Upper lobe of right lung (tissue), 1 donor: ENCODE results near the gene KCNQ1OT1. TPM values are rescaled to one million over a fixed set of nuclear protein-coding genes. Genes with fewer than 3 reads are reported as not detected.
A peak's percentile ranks its signal among the peaks of the same experiment; 100 is the strongest.

ENCODE experiments used
- ATAC-seq: fragments of 200-7000 bp; cut with Tn5 transposase; one replicate; pipeline ENCODE4 v1.9.1; 2020; ENCODE audit warnings: mild to moderate bottlenecking, moderate library complexity
- DNase-seq: peaks from one replicate; pipeline ENCODE4 v3.0.0-alpha.2; 2020
- H3K27ac ChIP-seq: fragments of 200-600 bp; one replicate; pipeline ENCODE4 v1.8.0; 2022
- H3K27me3 ChIP-seq: fragments of 200-600 bp; one replicate; pipeline ENCODE4 v1.8.0; 2022; ENCODE audit warnings: mild to moderate bottlenecking
- H3K36me3 ChIP-seq: fragments of 200-600 bp; one replicate; pipeline ENCODE4 v1.8.0; 2022
- H3K4me1 ChIP-seq: fragments of 200-600 bp; one replicate; pipeline ENCODE4 v1.8.0; 2022
- H3K4me3 ChIP-seq: fragments of 200-600 bp; one replicate; pipeline ENCODE4 v1.8.0; 2022; ENCODE audit warnings: mild to moderate bottlenecking
- H3K9me3 ChIP-seq: fragments of 200-600 bp; one replicate; pipeline ENCODE4 v1.8.0; 2022
- intact Hi-C: fragments of 100-400 bp; cut with DNase I; formaldehyde crosslinking; loops from one replicate; pipeline ENCODE4 v1.11.0; 2022
- total RNA-seq: library from RNA; stranded (reverse); fragmentation: NEBNext Ultra II Directional; extraction: Animal tissue kit (Norgen Biotek cat#: 25700); gene quantifications from one replicate; pipeline ENCODE4 v1.2.1, GENCODE V29; 2021
- TF ChIP-seq, protein P1 (sequence below): fragments of 200-600 bp; IDR thresholded peaks from one replicate; pipeline ENCODE4 v1.8.0; 2022; ENCODE audit warnings: antibody characterized with exemption
- donor health status: DM: no; HTN: yes; CAD: no; lungs with severe emphysema.

The KCNQ1OT1 gene
- total RNA-seq, 1 donor from 2014 or later = 2.0 TPM

DNA sequence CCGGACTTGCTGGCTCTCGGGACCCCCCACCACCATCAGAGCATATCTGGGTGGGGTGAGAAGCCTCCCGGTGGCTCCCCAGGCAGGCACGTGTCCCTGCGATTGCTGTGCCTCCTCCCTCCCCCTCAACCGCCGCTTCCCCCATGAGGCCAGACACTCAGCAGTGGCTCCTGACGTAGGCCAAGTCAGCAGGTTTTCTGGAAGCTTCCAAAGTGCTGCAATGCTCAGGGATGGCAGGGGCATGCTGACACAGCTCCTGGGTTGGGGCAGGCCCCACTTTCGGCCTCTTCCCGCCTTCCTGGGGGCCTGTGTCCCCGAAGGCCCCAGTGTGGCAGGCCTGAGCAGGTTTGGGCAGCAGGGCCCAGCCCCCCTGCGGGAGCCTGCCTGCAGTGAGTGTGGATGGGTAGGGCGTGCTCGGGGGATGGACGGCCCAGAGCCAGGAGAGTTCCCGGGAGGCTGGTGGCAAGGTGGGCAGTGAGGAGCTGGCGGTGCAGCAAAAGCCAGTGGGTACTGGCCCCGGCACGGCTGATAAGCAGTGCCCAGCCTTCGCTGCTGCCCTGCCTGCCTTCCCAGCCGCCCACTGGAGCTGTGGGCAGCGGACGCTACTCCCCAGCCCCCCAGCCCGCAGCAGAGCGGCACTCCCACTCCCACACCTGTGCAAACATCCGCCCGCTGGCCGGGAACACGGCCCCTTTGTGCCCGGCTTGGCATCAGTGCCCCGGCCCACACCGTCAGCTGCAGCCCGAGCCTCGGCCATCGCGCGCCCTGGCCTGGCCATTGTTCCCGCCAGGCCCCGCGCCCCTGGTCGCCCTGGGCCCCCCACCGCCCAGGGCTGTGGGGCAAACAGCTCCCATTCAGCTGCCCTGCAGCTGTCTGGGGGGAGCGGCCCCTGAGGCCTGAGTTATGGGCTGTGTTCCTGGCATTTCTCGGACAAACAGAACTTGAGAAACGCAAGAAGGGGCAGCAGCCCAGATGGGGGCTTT is 125.0 kb downstream of the KCNQ1OT1 start:
- Histone ChIP-seq H3K36me3 (no peaks in the 10 kb centered on the region), H3K27ac (no peak overlapping the region), H3K4me3 (no peak overlapping the region), H3K9me3 (no peaks in the 10 kb centered on the region), H3K27me3 (no peaks in the 10 kb centered on the region), H3K4me1 (no peaks in the 10 kb centered on the region)
- intact Hi-C loops = no loop called here
- DNase-seq = peak; percentile 60
- TF ChIP-seq, protein P1, sequence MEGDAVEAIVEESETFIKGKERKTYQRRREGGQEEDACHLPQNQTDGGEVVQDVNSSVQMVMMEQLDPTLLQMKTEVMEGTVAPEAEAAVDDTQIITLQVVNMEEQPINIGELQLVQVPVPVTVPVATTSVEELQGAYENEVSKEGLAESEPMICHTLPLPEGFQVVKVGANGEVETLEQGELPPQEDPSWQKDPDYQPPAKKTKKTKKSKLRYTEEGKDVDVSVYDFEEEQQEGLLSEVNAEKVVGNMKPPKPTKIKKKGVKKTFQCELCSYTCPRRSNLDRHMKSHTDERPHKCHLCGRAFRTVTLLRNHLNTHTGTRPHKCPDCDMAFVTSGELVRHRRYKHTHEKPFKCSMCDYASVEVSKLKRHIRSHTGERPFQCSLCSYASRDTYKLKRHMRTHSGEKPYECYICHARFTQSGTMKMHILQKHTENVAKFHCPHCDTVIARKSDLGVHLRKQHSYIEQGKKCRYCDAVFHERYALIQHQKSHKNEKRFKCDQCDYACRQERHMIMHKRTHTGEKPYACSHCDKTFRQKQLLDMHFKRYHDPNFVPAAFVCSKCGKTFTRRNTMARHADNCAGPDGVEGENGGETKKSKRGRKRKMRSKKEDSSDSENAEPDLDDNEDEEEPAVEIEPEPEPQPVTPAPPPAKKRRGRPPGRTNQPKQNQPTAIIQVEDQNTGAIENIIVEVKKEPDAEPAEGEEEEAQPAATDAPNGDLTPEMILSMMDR = no peak
- no peak for ATAC-seq

DNA sequence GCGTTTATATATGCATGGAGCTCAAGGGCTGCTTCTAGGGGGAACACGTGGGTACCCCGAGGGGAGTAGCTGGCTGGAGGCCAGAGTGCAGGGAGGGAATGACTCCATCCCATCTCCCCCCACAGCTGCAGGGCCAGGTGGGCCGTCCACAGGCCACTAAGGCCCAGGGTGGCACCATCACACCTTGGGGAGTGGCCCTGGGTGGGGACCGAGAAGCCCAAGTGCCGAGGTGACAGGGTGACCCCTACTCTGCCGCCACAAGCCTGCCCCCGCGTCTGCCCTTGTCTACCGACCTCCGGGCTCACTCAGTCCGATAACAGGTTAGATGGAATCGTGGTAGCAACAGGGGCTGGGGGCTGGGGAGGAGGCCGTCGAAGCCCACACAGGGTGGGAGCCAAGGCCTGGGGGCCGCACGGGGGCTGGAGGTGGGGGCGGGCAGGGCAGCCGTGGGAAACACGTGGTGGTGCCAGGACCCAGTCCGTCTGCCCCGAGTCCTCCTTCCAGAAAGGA is 125.7 kb downstream of the KCNQ1OT1 start:
- ATAC-seq (no peak), DNase-seq (peak; percentile 58)
- Histone ChIP-seq H3K27ac (no peak overlapping the region), H3K36me3 (no peaks in the 10 kb centered on the region), H3K4me3 (no peak overlapping the region), H3K4me1 (no peaks in the 10 kb centered on the region), H3K9me3 (no peaks in the 10 kb centered on the region), H3K27me3 (no peaks in the 10 kb centered on the region)
- intact Hi-C loops = no loop called here
- TF ChIP-seq, protein P1 = no peak

DNA sequence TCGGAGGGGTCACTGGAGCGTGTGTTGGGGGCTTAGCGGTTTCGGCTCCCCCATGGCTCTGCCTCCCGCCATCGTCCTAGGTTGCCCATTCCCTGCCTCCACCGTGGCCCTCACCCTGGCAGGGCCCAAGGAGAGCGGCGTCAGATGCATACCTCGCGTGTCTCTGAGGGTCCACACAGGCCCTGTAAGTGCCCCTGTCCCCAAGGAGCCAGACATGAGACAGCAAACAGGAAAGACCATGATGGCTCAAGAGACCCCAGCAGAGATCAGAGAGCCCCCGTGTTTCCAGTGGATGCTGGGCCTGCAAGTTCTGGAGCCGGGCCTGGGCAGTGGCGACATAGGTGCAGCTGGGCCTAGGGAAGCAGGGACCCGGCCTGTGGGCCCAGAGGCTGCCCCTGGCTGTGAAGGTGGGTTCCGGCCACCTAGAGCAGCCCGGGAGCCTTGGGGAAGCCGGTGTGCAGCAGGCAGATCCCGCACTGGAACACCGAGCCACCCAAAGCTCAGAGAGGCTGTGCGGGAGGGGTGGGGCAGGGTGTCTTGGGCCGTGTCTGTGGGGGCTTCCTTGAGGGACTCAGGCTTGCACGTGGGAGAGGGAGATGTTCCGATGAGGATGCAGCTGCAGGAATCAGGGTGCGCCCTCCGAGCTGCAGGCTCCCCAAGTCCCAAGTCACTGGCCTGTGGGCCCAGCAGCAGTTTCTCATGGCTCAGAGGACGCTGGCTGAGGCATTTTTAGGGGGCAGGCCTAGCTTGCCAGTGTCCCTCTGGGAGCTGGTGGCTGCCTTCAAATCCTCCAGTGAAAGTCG is 126.4 kb downstream of the KCNQ1OT1 start:
- Histone ChIP-seq H3K27ac (no peak overlapping the region), H3K4me1 (no peaks in the 10 kb centered on the region), H3K27me3 (no peaks in the 10 kb centered on the region), H3K9me3 (no peaks in the 10 kb centered on the region), H3K4me3 (no peak overlapping the region), H3K36me3 (no peaks in the 10 kb centered on the region)
- intact Hi-C loops = no loop called here
- TF ChIP-seq, protein P1 = no peak
- ATAC-seq (no peak), DNase-seq (peak; percentile 41)

DNA sequence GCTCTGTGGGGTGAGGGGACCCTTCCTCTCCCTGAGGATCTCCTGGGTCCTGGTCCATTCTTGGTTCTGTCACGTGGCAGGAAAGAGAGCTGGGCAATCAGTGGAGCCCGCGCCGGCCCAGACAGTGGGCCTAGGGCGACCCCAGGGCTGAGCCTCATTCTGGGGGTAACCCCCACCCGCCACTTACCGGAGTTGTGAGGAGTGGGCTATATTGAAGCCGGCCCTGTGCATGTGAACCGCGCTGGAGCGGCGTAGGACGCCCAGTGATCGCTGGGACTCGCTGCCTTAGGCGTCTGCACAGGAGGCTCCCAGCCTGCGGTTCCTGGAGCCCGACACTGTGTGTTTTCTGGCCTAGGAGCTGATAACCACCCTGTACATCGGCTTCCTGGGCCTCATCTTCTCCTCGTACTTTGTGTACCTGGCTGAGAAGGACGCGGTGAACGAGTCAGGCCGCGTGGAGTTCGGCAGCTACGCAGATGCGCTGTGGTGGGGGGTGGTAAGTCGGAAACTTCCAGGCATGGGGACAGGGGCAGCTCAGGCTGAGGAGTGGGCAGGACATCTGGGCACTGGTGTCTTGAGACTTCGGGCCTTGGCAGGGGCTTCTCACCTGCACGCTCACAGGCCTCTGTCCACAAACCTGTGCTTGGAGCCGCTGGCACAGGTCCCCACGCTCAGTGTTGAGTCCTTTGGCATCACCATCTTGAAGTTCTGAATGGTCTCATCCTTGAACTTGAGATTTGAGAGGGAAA is 127.1 kb downstream of the KCNQ1OT1 start:
- no peak for ATAC-seq

More for the DNA sequence above, 127.1 kb downstream of the KCNQ1OT1 start:
- Histone ChIP-seq H3K9me3 (no peaks in the 10 kb centered on the region), H3K36me3 (no peaks in the 10 kb centered on the region), H3K27me3 (no peaks in the 10 kb centered on the region), H3K4me1 (no peaks in the 10 kb centered on the region), H3K27ac (no peak overlapping the region), H3K4me3 (no peak overlapping the region)
- intact Hi-C loops = no loop called here
- TF ChIP-seq, protein P1 = no peak
- DNase-seq = peak; percentile 56
